ENCODE data around the gene MACROD1. TPM values are rescaled to one million over a fixed set of nuclear protein-coding genes. Genes with fewer than 3 reads are reported as not detected.

MACROD1 gene
- total and polyA plus RNA-seq, 9 donors: 21.1 to 50.2 (median 32.2) TPM

GRCh38 chr11:64136765-64137441, 29.0 kb downstream of the MACROD1 start:
- no peaks in the 10 kb centered on the region for H3K27me3 ChIP-seq
- no peak overlapping the region for H3K27ac ChIP-seq
- WGBS, 3 donors: 77 to 80% (median 79%) methylated on average over 17 of the region's 17 CpGs

DNA sequence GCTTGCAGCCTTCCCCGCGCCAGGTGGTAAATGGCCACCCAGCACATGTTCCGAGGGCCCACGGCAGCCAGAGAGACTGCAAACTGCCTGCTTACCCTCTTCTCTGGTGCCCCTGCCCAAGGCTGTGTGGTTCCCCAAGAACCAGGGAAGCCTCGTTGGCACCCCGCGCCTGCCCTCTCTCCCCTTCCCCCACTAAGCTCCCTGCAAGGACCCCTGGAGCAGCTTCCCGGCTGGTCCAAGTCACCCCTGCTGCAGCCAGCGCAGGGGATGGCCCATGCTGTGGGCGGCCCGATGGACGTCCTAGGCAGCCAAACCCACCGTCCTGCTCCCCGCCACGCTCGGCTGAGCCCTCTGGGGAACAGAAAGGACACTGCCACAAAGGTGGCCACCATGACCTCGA, 30.2 kb downstream of the MACROD1 start:
- intact Hi-C loops (cut with DNase I): no loop called here
- H3K4me3 ChIP-seq: no peak overlapping the region
- no peaks in the 10 kb centered on the region for H3K36me3 ChIP-seq
- WGBS, 3 donors: 91 to 93% (median 93%) methylated on average over 17 of the region's 17 CpGs
- no peaks in the 10 kb centered on the region for H3K9me3 ChIP-seq
- no peak for TF ChIP-seq EP300 (IDR thresholded peaks at IDR 0.05)
- TF ChIP-seq, protein P1, sequence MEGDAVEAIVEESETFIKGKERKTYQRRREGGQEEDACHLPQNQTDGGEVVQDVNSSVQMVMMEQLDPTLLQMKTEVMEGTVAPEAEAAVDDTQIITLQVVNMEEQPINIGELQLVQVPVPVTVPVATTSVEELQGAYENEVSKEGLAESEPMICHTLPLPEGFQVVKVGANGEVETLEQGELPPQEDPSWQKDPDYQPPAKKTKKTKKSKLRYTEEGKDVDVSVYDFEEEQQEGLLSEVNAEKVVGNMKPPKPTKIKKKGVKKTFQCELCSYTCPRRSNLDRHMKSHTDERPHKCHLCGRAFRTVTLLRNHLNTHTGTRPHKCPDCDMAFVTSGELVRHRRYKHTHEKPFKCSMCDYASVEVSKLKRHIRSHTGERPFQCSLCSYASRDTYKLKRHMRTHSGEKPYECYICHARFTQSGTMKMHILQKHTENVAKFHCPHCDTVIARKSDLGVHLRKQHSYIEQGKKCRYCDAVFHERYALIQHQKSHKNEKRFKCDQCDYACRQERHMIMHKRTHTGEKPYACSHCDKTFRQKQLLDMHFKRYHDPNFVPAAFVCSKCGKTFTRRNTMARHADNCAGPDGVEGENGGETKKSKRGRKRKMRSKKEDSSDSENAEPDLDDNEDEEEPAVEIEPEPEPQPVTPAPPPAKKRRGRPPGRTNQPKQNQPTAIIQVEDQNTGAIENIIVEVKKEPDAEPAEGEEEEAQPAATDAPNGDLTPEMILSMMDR (IDR thresholded peaks at IDR 0.05): no peak
- no peak for TF ChIP-seq POLR2A (IDR thresholded peaks at IDR 0.05)
- H3K27ac ChIP-seq: no peak overlapping the region
- no peak for DNase-seq
- no peaks in the 10 kb centered on the region for H3K4me1 ChIP-seq (ENCODE audit: insufficient read depth)
- no peaks in the 10 kb centered on the region for H3K27me3 ChIP-seq

More at GRCh38 chr11:64136765-64137441, 29.0 kb downstream of the MACROD1 start:
- TF ChIP-seq POLR2A (IDR thresholded peaks at IDR 0.05): no peak
- no peak for TF ChIP-seq EP300 (IDR thresholded peaks at IDR 0.05)
- TF ChIP-seq, protein P1 (IDR thresholded peaks at IDR 0.05): no peak
- Histone ChIP-seq H3K9me3 (no peaks in the 10 kb centered on the region), H3K36me3 (no peaks in the 10 kb centered on the region), H3K4me3 (no peak overlapping the region), H3K4me1 (ENCODE audit: insufficient read depth) (peaks cover 6% of the 10 kb centered on the region)
- DNase-seq: no peak
- intact Hi-C loops (cut with DNase I): no loop called here

- no peak overlapping the region for H3K4me3 ChIP-seq
- no peak for DNase-seq
- no peaks in the 10 kb centered on the region for H3K27me3 ChIP-seq
- no peaks in the 10 kb centered on the region for H3K36me3 ChIP-seq
- H3K27ac ChIP-seq: no peak overlapping the region
- whole genome bisulfite sequencing, 3 donors: 88 to 98% (median 92%) methylated on average over 8 of the region's 8 CpGs
- TF ChIP-seq EP300 (IDR thresholded peaks at IDR 0.05) (no peak), POLR2A (IDR thresholded peaks at IDR 0.05) (no peak)
- TF ChIP-seq, protein P1 (IDR thresholded peaks at IDR 0.05): no peak
- no peaks in the 10 kb centered on the region for H3K4me1 ChIP-seq (ENCODE audit: insufficient read depth)
- intact Hi-C loops (cut with DNase I): no loop called here
- no peaks in the 10 kb centered on the region for H3K9me3 ChIP-seq
Measured at GRCh38 chr11:64134963-64135362, 30.9 kb downstream of the MACROD1 start.

DNA sequence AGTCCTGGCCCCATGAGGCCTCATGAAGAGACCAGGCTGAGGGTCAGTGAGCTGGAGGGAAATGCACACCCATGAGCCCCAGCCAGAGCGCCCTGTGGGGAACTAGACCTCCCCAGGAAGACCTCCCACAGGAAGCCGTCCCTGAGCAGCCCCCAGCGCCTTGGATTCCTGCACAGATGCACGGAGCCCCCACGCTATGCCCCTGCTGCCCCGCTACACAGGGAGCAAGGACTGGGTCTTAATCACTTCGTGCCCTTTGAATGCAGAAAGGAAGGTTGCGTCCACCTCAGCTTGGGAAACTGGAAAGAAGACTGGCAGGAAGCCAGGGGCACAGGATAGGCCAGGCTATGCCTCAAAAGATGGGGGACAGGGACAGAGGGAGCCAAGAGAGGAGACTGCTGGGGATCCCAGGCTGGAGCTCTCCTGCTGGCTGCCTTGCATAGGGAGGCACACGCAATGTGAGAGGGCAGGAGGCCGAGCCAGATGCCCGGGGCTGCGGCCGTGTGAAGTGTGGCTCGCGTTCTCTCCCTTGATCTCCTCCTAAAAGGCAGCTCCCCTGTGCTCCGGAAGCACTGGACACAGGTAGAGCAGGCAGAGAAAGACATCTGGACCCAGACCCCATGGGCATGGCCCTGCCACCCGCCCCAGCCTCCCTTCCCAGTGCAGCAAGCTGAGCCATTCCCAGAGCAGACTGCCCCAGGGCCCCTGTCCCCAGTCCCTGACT, 32.8 kb downstream of the MACROD1 start:
- intact Hi-C loops (cut with DNase I): no loop called here
- DNase-seq: no peak
- H3K9me3 ChIP-seq: no peaks in the 10 kb centered on the region
- H3K4me3 ChIP-seq: no peak overlapping the region
- WGBS, 3 donors: 86 to 95% (median 94%) methylated on average over 16 to 17 of the region's 17 CpGs
- H3K4me1 ChIP-seq (ENCODE audit: insufficient read depth): no peaks in the 10 kb centered on the region
- no peaks in the 10 kb centered on the region for H3K27me3 ChIP-seq
- TF ChIP-seq, protein P1 (IDR thresholded peaks at IDR 0.05): no peak
- TF ChIP-seq EP300 (IDR thresholded peaks at IDR 0.05): no peak
- TF ChIP-seq POLR2A (IDR thresholded peaks at IDR 0.05): no peak
- no peak overlapping the region for H3K27ac ChIP-seq
- H3K36me3 ChIP-seq: no peaks in the 10 kb centered on the region
